HG02642 (cell line): Measurements from ENCODE around the gene TES.
"Not testable (repeated sequence)": the region's sequence is repeated elsewhere in the genome, so short reads cannot be mapped to it uniquely, and the experiment has no call there.

Experiments used
- ATAC-seq: cut with Tn5 transposase; IDR thresholded peaks from one replicate; pipeline ENCODE4 v1.9.1; 2021; ENCODE audit warnings: mild to moderate bottlenecking; ENCODE audit not compliant: unreplicated experiment, poor library complexity

The TES gene

GRCh38 chr7:116273918-116274301 lies 63.6 kb downstream of the TES start:
- no peak for ATAC-seq

- ATAC-seq, result no peak
Observed at GRCh38 chr7:116277070-116277469, 66.7 kb downstream of the TES start.

- no peak for ATAC-seq
Observed at GRCh38 chr7:116279217-116279616, 68.9 kb downstream of the TES start.

GRCh38 chr7:116280803-116281202 lies 70.5 kb downstream of the TES start:
- ATAC-seq, result no peak

- no peak for ATAC-seq
Observed at GRCh38 chr7:116283595-116284204, 73.4 kb downstream of the TES start.

- ATAC-seq, result no peak
Observed at GRCh38 chr7:116284390-116284789, 74.1 kb downstream of the TES start.

- ATAC-seq, result no peak
Observed at GRCh38 chr7:116285252-116285651, 74.9 kb downstream of the TES start.

GRCh38 chr7:116290740-116291139 lies 80.4 kb downstream of the TES start:
- no peak for ATAC-seq

GRCh38 chr7:116291937-116292336 lies 81.6 kb downstream of the TES start:
- ATAC-seq, result no peak

- no peak for ATAC-seq
Observed at GRCh38 chr7:116292381-116292780, 82.0 kb downstream of the TES start.

GRCh38 chr7:116293139-116293538 lies 82.8 kb downstream of the TES start:
- ATAC-seq, result no peak

GRCh38 chr7:116293633-116294032 lies 83.3 kb downstream of the TES start:
- no peak for ATAC-seq

- ATAC-seq, result not testable (repeated sequence)
Observed at GRCh38 chr7:116295903-116296302, 85.6 kb downstream of the TES start.

- ATAC-seq, result no peak
Observed at GRCh38 chr7:116298055-116298454, 87.7 kb downstream of the TES start.

- no peak for ATAC-seq
Observed at GRCh38 chr7:116298576-116298975, 88.2 kb downstream of the TES start.

GRCh38 chr7:116305485-116306408 lies 95.4 kb downstream of the TES start:
- no peak for ATAC-seq

- ATAC-seq, result no peak
Observed at GRCh38 chr7:116306409-116307048, 96.2 kb downstream of the TES start.

GRCh38 chr7:116307253-116307652 lies 96.9 kb downstream of the TES start:
- no peak for ATAC-seq
